OCI-LY7 (cell line): ENCODE data around the gene FOXR1. TPM values are rescaled to one million over a fixed set of nuclear protein-coding genes. Genes with fewer than 3 reads are reported as not detected.

Experiments used
- BruUV-seq: library from RNA; stranded (reverse); fragments of 400-500 nt; replicated peaks from 2 replicates; lab custom pipeline; 2021; lab: Mats Ljungman, UMichigan
- CTCF ChIA-PET: fragments of 300-600 bp; sonication (Branson Sonifier 250); formaldehyde crosslinking; loops from one replicate; lab custom pipeline; 2022; ENCODE audit warnings: antibody characterized with exemption; ENCODE audit not compliant: unreplicated experiment; lab: Charles Lee
- POLR2A ChIA-PET: fragments of 300-600 bp; sonication (Branson Sonifier 250); formaldehyde crosslinking; loops from one replicate; lab custom pipeline; 2022; ENCODE audit warnings: antibody characterized with exemption; lab: Charles Lee
- DNase-seq: peaks from one replicate; pipeline ENCODE4 v3.0.0-alpha.2; 2015; ENCODE audit warnings: low spot score
- H2AFZ ChIP-seq: fragments of 200-600 bp; sonication (generic), shearing (Covaris generic); 2 replicates; pipeline ENCODE4 v1.6.1; 2014; ENCODE audit warnings: mild to moderate bottlenecking, antibody characterized with exemption, low read length, moderate library complexity
- H3K27ac ChIP-seq: fragments of 200-600 bp; sonication (generic); 2 replicates; pipeline ENCODE4 v1.5.1; 2014; ENCODE audit warnings: mixed run types, low read depth, mild to moderate bottlenecking, moderate library complexity, low read length, inconsistent platforms; ENCODE audit not compliant: poor library complexity, severe bottlenecking
- H3K36me3 ChIP-seq: fragments of 200-600 bp; sonication (generic); 2 replicates; pipeline ENCODE4 v1.6.1; 2014; ENCODE audit warnings: mild to moderate bottlenecking, antibody characterized with exemption, low read length, moderate library complexity, mixed read lengths; ENCODE audit not compliant: insufficient read depth
- H3K4me1 ChIP-seq: fragments of 200-600 bp; sonication (generic); 2 replicates; pipeline ENCODE4 v1.5.1; 2014; ENCODE audit warnings: mild to moderate bottlenecking, low read length; ENCODE audit not compliant: insufficient read depth, poor library complexity, severe bottlenecking
- H3K4me2 ChIP-seq: fragments of 200-600 bp; sonication (generic); 2 replicates; pipeline ENCODE4 v1.6.1; 2014; ENCODE audit warnings: mild to moderate bottlenecking, low read length
- H3K4me3 ChIP-seq: fragments of 200-600 bp; sonication (generic); 2 replicates; pipeline ENCODE4 v1.5.1; 2014; ENCODE audit warnings: mild to moderate bottlenecking, low read depth, low read length; ENCODE audit not compliant: poor library complexity, severe bottlenecking
- H3K79me2 ChIP-seq: fragments of 200-600 bp; sonication (generic); 2 replicates; pipeline ENCODE4 v1.6.1; 2016; ENCODE audit warnings: low read depth, mild to moderate bottlenecking, low read length, moderate library complexity, mixed read lengths; ENCODE audit not compliant: insufficient read depth
- H3K9me2 ChIP-seq: fragments of 200-600 bp; sonication (generic); 2 replicates; pipeline ENCODE4 v1.6.1; 2016; ENCODE audit warnings: mild to moderate bottlenecking, low read length, mixed read lengths; ENCODE audit not compliant: insufficient read depth
- H3K9me3 ChIP-seq: fragments of 200-600 bp; sonication (generic); 2 replicates; pipeline ENCODE4 v1.6.1; 2014; ENCODE audit warnings: mild to moderate bottlenecking, mixed run types, low read length, mixed read lengths
- H4K20me1 ChIP-seq: fragments of 200-600 bp; sonication (generic); 2 replicates; pipeline ENCODE4 v1.6.1; 2014; ENCODE audit warnings: mild to moderate bottlenecking, antibody characterized with exemption, low read length, moderate library complexity, mixed read lengths; ENCODE audit not compliant: insufficient read depth
- CTCF ChIP-seq: fragments of 200-600 bp; sonication (generic); conservative IDR thresholded peaks from 2 replicates; pipeline ENCODE4 v1.5.1; 2014; ENCODE audit warnings: mild to moderate bottlenecking, antibody characterized with exemption, low read length, moderate library complexity, mixed read lengths
- EZH2phosphoT487 ChIP-seq: fragments of 200-600 bp; sonication (generic); IDR thresholded peaks from 2 replicates; pipeline ENCODE4 v1.6.1; 2018; ENCODE audit warnings: low read depth, borderline replicate concordance, mild to moderate bottlenecking, mixed run types, antibody characterized with exemption, low read length, moderate library complexity, mixed read lengths
- intact Hi-C: fragments of 100-400 bp; cut with micrococcal nuclease; formaldehyde crosslinking; loops from one replicate; pipeline ENCODE4 v1.10.0; 2022; ENCODE audit not compliant: unreplicated experiment
- total RNA-seq, 2 experiments: library from RNA; depleted of rRNA in 1 of 2; stranded (reverse); fragments of >200 nt in 1 of 2; shearing (Covaris generic) in 1 of 2; gene quantifications; 2 replicates each; pipeline ENCODE4 v1.2.3, GENCODE V29; 2014 to 2022

Gene FOXR1
- total RNA-seq, 2 experiments from 2014 or later, result not detected

- H3K4me1 ChIP-seq, result peaks cover 19% of the 10 kb centered on the region
- H3K36me3 ChIP-seq, result peaks cover 53% of the 10 kb centered on the region
- H3K27ac ChIP-seq, result peak overlapping the region; percentile 19
- no peak overlapping the region for H2AFZ ChIP-seq
- H3K4me3 ChIP-seq, result peak overlapping the region; percentile 88
- peaks cover 33% of the 10 kb centered on the region; the same call in 1 of the 2 replicates for H3K79me2 ChIP-seq
- no peak for DNase-seq
- no peaks in the 10 kb centered on the region for H3K9me3 ChIP-seq
- intact Hi-C loops, result loop anchor here (1.0 kb wide), 1 partner anchor 19 kb away; the partner anchor contains the start of genes RPS25 and TRAPPC4
- BruUV-seq, result no TSS peak
- POLR2A ChIA-PET, result interaction anchor here (0.6 to 0.9 kb wide), 2 partner anchors 19 to 124 kb away, joined by 3 to 4 read pairs; partner anchors contain the start of gene RPS25
- no peaks in the 10 kb centered on the region for H4K20me1 ChIP-seq
- H3K4me2 ChIP-seq, result peak overlapping the region; percentile 90
- TF ChIP-seq CTCF (no peak), EZH2phosphoT487 (no peak)
- CTCF ChIA-PET, result no interaction called here
- no peaks in the 10 kb centered on the region for H3K9me2 ChIP-seq
These were observed 27.3 kb downstream of the FOXR1 start for GRCh38 chr11:118998822-118999221.

GRCh38 chr11:119000906-119001305 lies 29.3 kb downstream of the FOXR1 start:
- Histone ChIP-seq H3K79me2 (peaks cover 31% of the 10 kb centered on the region; the same call in 1 of the 2 replicates), H3K27ac (no peak overlapping the region), H3K9me2 (no peaks in the 10 kb centered on the region), H3K36me3 (peaks cover 67% of the 10 kb centered on the region), H4K20me1 (no peaks in the 10 kb centered on the region), H3K4me2 (no peak overlapping the region), H3K9me3 (no peaks in the 10 kb centered on the region), H3K4me1 (peaks cover 17% of the 10 kb centered on the region), H2AFZ (no peak overlapping the region), H3K4me3 (no peak overlapping the region)
- DNase-seq, result no peak
- BruUV-seq, result TSS peak; percentile 52
- intact Hi-C loops, result no loop called here
- ChIA-PET POLR2A (interaction anchor here (0.7 to 1.3 kb wide), 2 partner anchors 18 to 106 kb away, joined by 3 read pairs; partner anchors contain the start of gene C2CD2L), CTCF (no interaction called here)
- TF ChIP-seq CTCF, result no peak

GRCh38 chr11:119006656-119007055 lies 35.1 kb downstream of the FOXR1 start:
- BruUV-seq, result no TSS peak
- H3K4me1 ChIP-seq, result no peaks in the 10 kb centered on the region
- no peak for TF ChIP-seq CTCF
- H3K79me2 ChIP-seq, result no peaks in the 10 kb centered on the region
- POLR2A ChIA-PET, result interaction anchor here (0.8 to 0.9 kb wide), 2 partner anchors 9 to 430 kb away, joined by 3 read pairs; no protein-coding TSS in a partner anchor
- H3K9me2 ChIP-seq, result no peaks in the 10 kb centered on the region
- intact Hi-C loops, result no loop called here
- no peak overlapping the region for H3K4me2 ChIP-seq
- no peak for DNase-seq
- CTCF ChIA-PET, result no interaction called here
- no peak overlapping the region for H2AFZ ChIP-seq
- no peak overlapping the region for H3K4me3 ChIP-seq
- H3K9me3 ChIP-seq, result no peaks in the 10 kb centered on the region
- peaks cover 74% of the 10 kb centered on the region for H3K36me3 ChIP-seq
- no peaks in the 10 kb centered on the region for H4K20me1 ChIP-seq
- no peak overlapping the region for H3K27ac ChIP-seq
